ENCODE data around the gene CCL2.

DNA sequence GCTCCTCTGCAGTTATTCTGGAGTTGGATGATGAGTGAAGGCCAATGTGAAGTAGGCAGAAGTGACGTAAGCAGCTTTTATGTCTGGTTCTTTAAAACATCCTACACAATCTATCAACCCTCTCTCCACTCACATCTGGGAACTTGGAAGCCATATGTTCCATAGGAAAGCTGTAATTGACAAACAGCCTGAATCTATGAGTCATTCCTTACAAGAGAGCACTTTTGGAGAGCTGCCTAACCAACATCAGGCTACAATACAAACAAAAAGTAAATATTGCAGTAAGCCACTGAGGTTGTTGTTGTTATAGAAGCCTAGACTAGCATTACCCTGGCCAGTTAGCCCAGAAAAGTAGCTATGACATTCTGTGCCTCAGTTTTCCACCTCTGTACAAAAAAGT, 20.8 kb downstream of the CCL2 start:
- TF ChIP-seq CTCF (conservative IDR thresholded peaks at IDR 0.05; ENCODE audit: low read depth in 2 of 2) (no peak), POLR2AphosphoS5 (IDR thresholded peaks at IDR 0.05; ENCODE audit: low read depth) (no peak), EZH2 (IDR thresholded peaks at IDR 0.05; ENCODE audit: low read depth, unreplicated experiment) (no peak), NANOG (IDR thresholded peaks at IDR 0.05; ENCODE audit: borderline replicate concordance) (no peak), JUNB (IDR thresholded peaks at IDR 0.05; ENCODE audit: unreplicated experiment) (no peak), ZNF462 (CRISPR knock-in tag; IDR thresholded peaks at IDR 0.05) (no peak), EZH2phosphoT487 (IDR thresholded peaks at IDR 0.05; ENCODE audit: unreplicated experiment) (no peak), CREB1 (CRISPR knock-in tag; IDR thresholded peaks at IDR 0.05; ENCODE audit: low read depth) (no peak), ZNF331 (CRISPR knock-in tag; IDR thresholded peaks at IDR 0.05; ENCODE audit: low read depth) (no peak)
- TF ChIP-seq, protein P1, sequence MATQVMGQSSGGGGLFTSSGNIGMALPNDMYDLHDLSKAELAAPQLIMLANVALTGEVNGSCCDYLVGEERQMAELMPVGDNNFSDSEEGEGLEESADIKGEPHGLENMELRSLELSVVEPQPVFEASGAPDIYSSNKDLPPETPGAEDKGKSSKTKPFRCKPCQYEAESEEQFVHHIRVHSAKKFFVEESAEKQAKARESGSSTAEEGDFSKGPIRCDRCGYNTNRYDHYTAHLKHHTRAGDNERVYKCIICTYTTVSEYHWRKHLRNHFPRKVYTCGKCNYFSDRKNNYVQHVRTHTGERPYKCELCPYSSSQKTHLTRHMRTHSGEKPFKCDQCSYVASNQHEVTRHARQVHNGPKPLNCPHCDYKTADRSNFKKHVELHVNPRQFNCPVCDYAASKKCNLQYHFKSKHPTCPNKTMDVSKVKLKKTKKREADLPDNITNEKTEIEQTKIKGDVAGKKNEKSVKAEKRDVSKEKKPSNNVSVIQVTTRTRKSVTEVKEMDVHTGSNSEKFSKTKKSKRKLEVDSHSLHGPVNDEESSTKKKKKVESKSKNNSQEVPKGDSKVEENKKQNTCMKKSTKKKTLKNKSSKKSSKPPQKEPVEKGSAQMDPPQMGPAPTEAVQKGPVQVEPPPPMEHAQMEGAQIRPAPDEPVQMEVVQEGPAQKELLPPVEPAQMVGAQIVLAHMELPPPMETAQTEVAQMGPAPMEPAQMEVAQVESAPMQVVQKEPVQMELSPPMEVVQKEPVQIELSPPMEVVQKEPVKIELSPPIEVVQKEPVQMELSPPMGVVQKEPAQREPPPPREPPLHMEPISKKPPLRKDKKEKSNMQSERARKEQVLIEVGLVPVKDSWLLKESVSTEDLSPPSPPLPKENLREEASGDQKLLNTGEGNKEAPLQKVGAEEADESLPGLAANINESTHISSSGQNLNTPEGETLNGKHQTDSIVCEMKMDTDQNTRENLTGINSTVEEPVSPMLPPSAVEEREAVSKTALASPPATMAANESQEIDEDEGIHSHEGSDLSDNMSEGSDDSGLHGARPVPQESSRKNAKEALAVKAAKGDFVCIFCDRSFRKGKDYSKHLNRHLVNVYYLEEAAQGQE (IDR thresholded peaks at IDR 0.05; ENCODE audit: unreplicated experiment) = no peak
- TF ChIP-seq, protein P2, sequence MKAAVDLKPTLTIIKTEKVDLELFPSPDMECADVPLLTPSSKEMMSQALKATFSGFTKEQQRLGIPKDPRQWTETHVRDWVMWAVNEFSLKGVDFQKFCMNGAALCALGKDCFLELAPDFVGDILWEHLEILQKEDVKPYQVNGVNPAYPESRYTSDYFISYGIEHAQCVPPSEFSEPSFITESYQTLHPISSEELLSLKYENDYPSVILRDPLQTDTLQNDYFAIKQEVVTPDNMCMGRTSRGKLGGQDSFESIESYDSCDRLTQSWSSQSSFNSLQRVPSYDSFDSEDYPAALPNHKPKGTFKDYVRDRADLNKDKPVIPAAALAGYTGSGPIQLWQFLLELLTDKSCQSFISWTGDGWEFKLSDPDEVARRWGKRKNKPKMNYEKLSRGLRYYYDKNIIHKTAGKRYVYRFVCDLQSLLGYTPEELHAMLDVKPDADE (IDR thresholded peaks at IDR 0.05) = no peak

Data from GM23338 (cell line).